ENCODE measurements around the gene AHRR.
"Not testable (repeated sequence)": the region's sequence is repeated elsewhere in the genome, so short reads cannot be mapped to it uniquely, and the experiment has no call there.

AHRR gene

DNA sequence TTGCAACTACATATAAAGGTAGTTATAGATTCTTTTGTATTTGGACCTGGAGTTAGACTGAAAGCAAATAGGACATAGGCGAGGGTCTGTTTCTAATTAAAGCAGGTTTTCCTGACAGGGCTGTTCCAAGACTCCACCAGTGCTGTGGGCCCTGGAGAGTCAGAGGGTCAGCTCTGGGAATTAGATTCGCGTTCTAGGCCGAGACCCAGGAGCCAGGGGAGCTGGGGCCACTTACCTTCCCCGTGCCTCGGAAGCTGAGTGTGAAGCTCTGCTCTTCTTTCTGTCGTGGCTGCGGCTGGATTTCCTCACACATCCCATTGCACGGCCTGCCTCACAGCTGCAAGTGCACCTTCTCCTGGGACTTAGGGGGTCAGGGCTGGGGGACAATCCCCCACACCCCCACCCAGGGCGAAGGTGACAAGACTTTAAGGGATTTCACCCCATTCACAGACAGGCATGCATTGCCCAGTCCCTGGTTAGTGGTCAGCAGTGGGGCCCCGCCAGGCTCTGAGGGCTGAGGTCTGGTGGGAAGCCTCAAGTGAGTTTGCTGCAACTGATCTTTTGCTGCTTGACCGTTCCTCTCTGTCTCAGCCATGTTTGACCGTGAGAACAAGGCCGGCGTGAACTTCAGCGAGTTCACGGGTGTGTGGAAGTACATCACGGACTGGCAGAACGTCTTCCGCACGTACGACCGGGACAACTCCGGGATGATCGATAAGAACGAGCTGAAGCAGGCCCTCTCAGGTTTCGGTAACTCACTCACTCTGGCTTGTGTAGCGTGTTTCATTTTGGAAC, 15.3 kb upstream of the AHRR start:
- no peak for DNase-seq (ENCODE audit: low read depth)

DNA sequence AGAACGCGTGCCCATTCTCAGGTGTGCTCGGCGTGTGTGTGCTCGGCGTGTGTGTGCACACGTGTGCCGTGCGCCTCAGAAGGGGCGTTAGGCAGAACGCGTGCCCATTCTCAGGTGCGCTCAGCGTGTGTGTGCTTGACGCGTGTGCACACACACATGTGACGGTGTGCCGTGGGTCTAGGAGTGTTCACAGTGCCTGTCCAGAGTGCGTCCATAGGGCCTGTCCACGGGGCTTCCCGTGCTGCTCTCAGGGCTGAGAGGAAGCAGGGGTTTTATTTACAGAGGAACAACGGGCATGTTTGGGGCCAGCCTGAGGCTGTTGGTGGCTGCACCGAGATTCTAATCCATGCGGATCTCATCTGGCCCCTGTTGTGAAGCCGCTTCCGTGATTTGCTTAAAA, 14.2 kb upstream of the AHRR start:
- no peak for DNase-seq (ENCODE audit: low read depth)

DNA sequence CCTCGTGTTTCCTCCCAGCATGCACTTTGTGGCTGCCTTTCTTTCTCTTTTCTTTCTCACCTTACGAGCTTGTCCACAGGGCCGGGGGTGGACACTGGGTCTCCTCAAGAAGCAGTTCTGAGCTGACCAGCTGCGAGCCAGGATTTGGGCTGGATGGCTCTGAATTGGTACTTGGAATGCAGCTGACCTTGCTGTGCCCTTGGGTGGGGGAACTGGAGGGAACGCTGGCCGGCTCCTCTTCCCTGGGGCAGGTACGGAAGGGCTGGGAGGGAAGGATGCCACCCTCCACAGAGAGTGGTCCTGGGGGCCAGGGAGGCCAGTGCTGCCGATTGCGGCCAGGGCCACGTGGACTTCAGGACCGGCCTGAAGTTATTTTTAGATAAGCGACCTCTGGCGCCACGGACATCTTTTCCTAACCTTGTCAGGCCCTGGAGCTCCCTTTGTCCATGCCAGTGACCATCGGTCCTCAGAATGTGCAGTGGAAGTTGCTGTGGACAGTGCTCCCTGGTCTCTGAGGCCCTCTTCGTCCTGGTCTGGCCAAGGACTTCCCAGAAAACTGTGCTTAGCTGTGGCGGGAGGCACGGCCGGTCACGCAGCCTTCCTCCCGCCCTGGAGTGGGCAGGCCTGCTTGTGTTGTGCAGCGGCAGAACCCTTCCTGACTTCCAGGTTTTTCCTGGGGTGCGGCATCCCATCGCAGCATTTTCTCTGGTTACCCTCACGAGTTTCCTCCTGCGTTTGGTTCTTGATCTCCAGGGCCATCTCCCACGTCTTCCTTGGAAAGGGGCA, 13.5 kb upstream of the AHRR start:
- no peak for DNase-seq (ENCODE audit: low read depth)

DNA sequence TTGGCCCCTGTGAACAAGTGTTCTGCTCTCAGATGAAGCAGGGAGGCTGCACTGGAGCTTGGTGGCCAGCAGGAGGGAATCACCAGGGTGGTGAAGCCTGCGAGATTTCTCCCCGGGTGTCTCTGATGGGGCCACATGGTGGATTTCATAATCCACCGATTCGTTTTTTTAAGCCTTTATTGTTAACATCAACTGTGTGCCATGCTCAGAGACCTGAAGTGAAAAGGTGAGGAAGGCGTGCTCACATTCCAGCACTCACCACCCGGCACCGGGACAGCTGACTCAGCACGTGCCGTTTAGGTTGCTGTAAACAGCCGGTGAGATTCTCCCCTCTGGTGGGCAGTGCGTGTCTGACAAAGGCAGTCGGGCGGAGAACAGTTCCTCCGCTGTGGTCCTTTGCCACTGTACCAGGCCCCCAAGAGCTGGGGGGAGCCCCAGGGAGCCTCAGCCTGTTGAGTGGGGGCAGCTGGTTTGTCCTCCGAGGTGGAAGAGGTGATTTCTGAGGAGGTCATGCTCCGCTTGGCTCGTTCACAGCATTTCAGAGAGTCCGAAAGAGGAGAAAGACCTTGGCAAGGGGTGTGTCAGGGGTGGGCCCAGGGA, 12.7 kb upstream of the AHRR start:
- no peak for DNase-seq (ENCODE audit: low read depth)

DNA sequence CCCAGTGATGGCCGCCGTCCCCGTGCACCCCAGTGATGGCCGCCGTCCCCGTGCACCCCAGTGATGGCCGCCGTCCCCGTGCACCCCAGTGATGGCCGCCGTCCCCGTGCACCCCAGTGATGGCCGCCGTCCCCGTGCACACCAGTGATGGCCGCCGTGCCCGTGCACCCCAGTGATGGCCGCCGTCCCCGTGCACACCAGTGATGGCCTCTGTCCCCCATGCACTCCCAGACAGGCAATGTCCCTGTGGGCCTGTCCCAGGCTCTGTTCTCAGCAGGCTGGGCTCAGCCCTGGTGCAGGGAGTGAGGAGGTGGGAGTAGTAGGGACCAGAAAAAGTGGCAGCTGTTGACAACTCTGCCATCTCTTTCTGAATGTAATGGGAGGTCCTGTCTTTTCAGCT, 11.7 kb upstream of the AHRR start:
- DNase-seq (ENCODE audit: low read depth), result not testable (repeated sequence)

DNA sequence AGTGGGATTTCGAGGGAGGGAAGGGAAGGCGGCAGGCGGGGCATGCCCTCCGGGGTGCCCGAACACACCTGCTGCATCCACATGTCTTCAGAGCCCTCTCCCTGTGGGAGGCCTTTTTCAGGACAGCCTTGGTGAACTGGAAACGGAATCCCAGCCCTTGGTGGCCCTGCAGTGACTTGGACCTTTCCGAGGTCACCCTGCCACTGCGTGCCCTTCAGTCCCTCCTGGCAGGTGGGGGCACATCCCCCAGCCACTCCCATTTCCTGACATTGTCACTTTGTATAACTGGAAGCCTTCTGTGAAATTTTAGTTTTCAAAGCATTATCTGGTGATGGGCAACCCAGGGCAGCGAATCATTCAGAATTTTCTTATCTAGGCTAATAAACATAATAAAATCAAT, 11.0 kb upstream of the AHRR start:
- DNase-seq (ENCODE audit: low read depth), result no peak

DNA sequence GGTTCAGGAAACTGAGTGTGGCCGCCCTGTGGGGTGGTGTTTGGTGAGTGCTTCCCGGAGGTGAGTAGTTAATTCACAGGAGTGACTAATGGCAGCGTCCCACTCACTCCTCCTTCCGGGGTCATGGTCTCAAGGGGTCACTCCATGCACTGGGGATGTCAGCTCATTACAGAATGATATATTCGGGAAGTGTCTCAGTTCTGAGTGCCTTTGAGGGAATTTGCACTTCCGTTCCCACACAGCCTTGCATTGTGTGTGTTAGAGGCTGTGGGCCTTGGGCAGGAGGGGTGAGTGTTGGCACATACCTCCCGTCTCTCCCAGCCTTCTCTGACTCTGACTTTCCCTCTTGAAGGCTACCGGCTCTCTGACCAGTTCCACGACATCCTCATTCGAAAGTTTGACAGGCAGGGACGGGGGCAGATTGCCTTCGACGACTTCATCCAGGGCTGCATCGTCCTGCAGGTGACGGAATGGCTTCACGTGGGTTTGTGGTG, 10.5 kb upstream of the AHRR start:
- no peak for DNase-seq (ENCODE audit: low read depth)

DNA sequence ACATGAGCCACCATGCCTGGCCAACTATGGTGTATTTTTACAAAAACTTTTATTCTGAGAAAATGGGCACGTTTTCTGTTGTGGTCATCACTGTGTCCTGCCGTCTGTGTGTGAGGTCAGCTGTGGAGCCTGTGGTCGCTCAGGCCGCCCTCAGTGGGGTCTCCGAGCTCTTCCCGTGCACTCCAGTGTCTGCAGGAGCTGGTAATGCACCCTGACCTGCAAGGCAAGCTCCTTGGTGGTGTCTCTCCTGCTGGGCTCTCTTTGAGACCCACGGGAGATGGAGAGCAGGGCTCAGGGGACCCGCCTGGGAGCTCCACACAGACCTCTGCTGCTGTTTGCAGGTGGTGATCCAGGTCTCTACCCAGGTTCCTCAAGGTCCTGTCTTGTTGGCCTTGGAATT, 9.6 kb upstream of the AHRR start:
- no peak for DNase-seq (ENCODE audit: low read depth)

DNA sequence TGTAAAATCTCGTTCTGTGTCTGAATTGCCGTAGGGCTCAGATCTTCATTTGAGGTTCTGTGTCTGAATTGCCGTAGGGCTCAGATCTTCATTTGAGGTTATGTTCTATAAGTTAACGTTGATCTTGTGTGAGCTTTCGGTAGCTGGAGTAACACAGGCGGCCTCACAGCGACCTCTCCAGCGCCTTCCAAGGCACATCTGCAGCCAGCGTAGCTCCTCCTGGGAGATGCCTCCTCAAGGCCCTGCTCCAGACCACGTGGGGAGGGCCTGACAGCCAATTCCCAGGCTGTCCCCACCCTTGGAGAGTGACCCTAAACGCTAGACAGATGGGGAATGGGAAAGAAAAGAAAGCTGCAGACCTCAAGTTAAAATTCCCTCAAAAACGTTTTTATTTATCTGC, 8.7 kb upstream of the AHRR start:
- DNase-seq (ENCODE audit: low read depth), result no peak

DNA sequence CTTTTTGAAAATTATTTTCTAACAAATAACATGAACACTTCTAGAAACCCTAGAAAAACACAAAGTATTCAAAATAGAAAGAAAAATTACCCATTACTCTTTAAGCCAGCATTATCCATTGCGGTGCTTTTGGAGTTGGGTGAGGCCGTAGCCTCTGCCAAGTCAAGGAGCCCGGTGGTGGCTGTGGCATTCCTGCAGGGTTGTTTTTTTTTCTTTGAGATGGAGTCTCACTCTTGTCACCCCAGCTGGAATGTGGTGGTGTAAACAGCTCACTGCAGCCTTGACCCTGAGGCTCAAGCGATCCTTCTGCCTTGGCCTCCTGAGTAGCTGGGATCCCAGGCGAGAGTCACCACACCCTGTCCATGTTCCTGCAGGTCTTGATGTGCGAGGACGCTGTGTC, 8.2 kb upstream of the AHRR start:
- DNase-seq (ENCODE audit: low read depth), result no peak

DNA sequence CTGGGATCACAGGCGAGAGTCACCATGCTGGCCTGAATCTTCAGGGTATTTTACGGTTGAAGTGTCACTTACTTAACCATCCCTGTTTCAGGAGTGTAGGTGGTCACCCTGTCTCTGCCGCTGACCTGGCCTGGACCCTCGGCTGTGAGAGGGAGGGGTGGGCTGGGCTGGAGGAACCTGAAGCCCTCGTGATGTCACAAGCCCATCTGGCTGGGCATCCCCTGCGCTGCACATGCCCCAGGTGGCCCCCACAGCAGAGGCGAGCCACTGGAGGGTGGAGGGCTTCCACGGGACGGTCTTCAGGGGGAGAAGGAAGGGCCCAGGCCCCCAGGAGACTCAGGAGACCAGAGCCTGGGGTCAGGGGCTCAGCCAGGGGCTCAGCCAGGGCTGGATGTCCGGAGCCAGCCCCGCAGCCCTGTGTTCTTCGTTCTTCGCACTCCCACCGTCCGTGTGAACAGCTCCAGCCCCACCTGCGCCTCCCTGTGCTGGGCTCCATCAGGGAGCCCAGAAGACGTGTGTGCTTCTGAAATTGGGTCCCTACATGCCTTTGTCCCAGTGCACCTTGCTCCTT, 7.6 kb upstream of the AHRR start:
- DNase-seq (ENCODE audit: low read depth), result no peak

DNA sequence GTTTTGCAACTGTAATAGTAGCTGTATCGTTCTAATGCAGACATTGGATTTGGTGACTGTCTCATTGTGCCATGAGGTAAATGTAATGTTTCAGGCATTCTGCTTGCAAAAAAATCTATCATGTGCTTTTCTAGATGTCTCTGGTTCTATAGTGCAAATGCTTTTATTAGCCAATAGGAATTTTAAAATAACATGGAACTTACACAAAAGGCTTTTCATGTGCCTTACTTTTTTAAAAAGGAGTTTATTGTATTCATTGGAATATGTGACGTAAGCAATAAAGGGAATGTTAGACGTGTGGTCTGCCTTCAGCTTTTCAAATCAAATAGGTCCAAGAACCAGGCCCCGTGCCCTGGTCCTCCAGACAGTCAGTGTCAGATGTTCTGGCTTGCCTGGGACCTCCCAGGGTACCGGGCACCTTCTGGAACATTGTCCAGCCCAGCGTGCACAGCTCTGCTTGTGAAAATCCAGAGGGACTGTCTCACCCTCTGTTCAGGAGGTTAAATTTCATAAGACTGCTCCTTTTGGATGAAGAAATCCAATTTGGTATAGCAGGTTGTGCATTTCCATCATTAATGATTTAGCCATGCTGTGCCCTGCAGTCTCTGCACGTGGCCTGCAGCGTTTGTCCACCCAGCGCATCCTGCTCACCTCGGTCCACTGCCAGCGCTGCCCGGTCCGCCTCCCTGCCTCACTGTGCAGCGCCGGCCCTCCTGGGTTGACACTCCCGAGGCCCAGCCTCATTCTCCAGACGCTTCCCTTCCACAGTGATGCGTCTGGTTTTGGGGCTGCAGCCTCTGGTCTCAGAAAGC, 6.6 kb upstream of the AHRR start:
- DNase-seq (ENCODE audit: low read depth), result no peak

DNA sequence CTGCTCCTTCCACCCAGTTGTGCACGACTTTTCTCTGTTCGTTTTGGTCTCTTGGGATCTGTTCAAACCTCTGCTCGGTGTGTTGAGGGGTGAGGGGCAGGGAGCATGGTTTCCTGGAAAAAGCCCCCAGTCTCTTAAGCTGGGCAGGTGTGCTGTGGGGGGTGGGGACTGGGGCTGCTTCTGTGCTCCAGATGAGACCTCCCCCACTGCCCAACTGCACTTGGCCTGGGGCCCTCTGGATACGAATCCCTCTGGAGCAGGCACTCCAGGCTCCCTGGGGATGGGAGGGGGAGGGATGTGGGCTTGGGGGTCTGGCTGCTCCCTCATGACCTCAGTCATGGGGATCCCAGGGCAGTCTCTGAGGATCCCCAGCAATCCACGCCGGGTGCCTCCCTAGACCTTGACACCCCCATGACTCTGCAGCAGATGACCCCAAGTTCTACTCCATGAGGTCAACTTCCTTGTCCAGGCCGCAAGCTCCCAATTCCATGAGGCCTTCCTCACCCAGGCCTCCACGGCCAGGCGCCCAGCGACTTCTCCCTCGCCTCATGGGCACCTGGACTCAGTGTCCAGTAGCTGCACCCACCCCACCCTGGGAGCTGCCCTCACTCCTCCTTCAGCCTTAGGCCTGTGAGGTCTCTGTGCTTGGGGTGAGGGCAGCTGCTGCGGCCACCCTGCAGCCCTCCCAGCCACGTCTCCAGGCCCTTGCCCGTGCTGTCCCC, 5.9 kb upstream of the AHRR start:
- DNase-seq (ENCODE audit: low read depth), result no peak

DNA sequence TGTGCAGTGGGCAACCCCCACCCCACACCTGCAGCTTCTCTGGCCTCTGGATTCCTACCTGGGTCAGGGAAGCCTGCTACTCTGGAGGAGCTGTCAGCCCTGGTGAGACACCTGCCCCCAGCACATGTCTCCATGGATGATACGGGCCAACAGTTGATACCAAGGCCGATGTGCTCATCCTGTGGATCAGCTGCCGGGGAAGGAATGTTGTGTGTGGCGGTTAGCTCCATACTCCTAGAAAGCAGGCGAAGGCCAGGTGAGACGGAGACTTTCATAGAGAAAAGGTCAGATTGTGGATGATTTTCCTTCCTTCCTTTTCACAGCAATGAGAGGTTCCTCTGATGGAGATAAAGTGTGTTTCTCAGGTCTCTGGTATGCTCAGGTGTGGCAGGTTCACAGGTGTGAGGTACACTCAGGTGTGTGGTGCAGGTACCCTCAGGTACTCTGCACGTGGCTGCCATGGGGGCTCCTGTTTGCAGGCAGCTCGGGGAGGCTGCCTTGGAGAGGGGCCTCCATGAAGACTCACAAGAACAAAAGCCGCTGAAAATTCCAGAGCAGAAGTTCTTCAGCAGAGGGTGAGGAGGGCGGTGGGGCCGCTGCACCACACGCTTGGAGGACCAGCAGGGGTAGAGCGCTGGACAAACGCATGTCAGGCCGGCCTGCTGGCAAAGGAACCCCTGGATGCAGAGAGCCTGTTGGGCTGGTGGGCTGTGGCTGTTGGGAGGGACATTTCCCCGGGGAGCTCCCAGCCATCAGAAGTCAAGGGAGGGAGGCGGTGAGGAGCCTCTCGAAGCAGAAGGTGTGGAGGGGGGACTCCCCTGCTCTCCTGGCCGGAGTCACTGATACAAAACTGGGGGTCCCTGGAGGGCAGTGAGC, 5.1 kb upstream of the AHRR start:
- DNase-seq (ENCODE audit: low read depth), result no peak

DNA sequence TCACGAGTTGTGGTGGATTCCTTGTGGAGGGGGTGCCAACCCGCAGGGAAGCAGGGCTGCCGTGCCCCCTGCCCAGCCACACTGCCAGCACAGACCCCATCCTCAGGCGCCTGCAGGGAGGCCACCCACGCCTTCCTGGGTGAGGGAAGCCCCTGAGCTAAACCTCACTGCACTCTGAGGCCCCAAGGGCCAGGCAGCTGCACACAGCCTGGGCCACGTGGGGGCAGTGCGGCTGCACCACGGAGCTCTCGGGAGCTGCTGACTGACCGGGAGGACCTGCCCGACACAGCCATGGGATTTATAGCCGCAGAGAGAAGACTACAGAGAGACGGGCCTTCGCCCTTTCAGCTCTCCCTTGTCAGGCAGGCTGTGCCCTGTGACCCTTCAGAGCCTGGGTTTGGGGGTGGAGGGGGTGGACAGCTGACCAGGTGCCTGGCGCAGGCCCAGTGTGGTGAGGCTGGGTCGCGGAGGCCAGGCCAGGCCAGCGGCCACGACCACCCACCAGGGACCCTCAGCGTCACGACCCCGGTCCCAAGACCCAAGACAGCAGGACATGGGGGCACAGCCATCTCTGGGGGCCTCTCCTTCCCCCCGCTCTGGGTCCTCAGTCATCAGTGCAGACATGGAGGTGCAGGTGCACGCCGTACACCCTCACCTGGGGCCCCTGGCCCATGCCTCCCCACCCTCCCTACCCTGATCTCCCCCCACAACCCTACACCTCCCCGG, 4.3 kb upstream of the AHRR start:
- DNase-seq (ENCODE audit: low read depth), result no peak

DNA sequence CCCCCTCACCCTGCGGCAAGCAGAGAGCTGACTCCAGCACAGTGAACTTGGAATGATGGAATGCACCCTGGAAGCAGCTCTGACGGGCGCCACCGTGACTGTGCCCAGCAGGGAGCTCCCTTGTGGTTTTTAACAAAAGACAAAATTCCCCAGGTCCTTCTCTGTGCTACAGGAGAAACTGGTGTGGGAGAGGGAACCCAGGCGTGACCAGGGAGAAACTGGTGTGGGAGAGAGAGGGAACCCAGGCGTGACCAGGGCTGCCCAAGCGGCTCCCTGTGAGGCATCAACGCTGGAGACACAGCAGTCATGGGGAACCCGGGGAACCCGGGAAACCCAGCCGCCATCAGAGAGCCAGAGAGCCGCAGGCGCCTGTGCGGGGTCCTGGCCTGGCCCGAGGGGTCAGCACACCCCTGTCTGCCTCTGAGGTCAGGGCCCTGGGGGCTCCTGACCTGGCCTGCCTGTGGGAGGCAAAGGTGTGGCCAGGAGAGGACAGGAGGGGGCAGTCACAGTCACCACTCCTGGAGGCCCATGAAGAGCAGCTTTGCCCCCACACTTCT, 3.1 kb upstream of the AHRR start:
- DNase-seq (ENCODE audit: low read depth), result no peak

DNA sequence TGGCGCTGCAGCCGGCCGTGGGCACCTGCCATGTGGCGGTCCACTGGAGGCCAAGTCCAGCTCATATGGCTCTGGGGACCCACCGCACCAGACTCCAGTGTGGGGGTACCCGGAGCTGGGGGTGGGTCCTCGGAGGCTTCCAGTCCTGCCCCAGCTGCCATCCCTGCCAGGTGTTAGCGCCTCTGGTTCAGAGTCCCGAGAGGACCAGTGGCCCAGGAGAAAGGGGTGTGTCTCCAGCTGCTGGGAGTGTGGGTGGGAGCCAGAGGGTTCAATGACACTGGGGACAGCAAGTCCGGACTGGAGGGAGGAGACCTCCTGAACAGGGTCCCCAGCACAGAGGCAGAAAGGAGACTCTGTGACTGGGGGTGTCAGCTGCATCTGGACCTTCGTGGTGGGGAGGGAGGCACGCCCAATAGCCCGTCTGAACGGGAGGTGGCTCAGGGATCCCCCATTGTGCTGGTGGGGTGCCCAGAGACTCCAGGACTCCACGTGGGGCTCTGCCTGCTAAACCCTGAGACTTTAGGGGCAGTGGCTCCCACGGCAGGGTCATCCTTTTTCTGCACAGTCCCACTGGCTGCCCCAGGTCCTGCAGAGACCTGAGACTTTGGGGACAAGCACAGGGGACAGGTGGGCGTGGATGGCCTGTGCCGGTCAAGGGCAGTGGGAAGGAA, 2.4 kb upstream of the AHRR start:
- no peak for DNase-seq (ENCODE audit: low read depth)

DNA sequence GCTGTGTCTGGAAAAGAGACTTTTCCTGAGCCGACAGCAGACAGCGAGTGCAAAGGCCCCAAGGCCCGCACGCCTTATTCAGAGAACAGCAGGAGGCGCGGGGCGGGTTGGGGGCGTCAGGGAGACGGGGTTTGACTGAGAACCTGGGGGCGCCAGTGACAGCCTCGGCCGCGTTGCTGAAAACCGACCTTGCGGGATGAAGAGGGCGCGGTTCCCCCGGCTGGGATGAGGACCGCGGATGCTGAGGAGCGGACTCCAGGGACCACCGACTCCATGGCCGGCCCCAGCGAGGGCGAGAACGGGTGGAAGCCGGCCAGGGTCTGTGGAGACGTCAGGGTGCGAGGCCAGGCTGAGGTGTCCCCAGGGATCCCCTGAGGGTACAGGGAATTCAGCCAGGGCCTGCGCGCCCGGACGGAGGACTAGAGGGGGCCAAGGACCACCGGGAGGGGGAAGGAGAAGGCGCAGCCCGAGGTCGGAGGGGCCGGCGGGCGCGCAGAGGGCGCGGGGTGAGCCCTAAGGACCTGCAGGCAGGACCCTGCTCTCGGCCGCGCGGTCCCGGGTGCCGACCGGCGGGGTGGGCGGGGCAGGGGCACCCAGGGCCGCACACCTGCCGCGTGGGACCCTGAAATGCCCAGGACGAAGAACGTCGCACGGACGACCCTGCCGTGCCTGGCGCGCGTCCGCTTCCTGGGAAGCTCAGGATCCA, 837 bp upstream of the AHRR start:
- DNase-seq (ENCODE audit: low read depth), result no peak
